ENCODE data around the gene AGER. TPM values are rescaled to one million over a fixed set of nuclear protein-coding genes. Genes with fewer than 3 reads are reported as not detected.

Gene AGER
- total RNA-seq, 1 donor from 2014 or later, result 4.1 TPM

GRCh38 chr6:32200711-32201475 is 16.8 kb upstream of the AGER start:
- Mint-ChIP-seq H3K4me3 (ENCODE audit: unreplicated experiment) (no peak overlapping the region), H3K36me3 (ENCODE audit: unreplicated experiment) (no peaks in the 10 kb centered on the region), H3K27ac (ENCODE audit: unreplicated experiment) (no peak overlapping the region), H3K9me3 (ENCODE audit: unreplicated experiment) (no peaks in the 10 kb centered on the region), H3K4me1 (ENCODE audit: unreplicated experiment) (peaks cover 17% of the 10 kb centered on the region), H3K27me3 (ENCODE audit: unreplicated experiment) (peaks cover 8% of the 10 kb centered on the region)
- TF ChIP-seq CTCF (IDR thresholded peaks at IDR 0.05), result no peak
- no peak for DNase-seq (ENCODE audit: extremely low spot score, unreplicated experiment)

GRCh38 chr6:32198866-32199265 is 14.8 kb upstream of the AGER start:
- Mint-ChIP-seq H3K9me3 (ENCODE audit: unreplicated experiment) (no peaks in the 10 kb centered on the region), H3K27ac (ENCODE audit: unreplicated experiment) (no peak overlapping the region), H3K4me3 (ENCODE audit: unreplicated experiment) (no peak overlapping the region), H3K4me1 (ENCODE audit: unreplicated experiment) (peaks cover 25% of the 10 kb centered on the region), H3K27me3 (ENCODE audit: unreplicated experiment) (no peaks in the 10 kb centered on the region), H3K36me3 (ENCODE audit: unreplicated experiment) (no peaks in the 10 kb centered on the region)
- no peak for TF ChIP-seq CTCF (IDR thresholded peaks at IDR 0.05)
- DNase-seq (ENCODE audit: extremely low spot score, unreplicated experiment), result no peak

GRCh38 chr6:32198345-32198696 is 14.3 kb upstream of the AGER start:
- Mint-ChIP-seq H3K27ac (ENCODE audit: unreplicated experiment) (no peak overlapping the region), H3K4me1 (ENCODE audit: unreplicated experiment) (peaks cover 23% of the 10 kb centered on the region), H3K36me3 (ENCODE audit: unreplicated experiment) (no peaks in the 10 kb centered on the region), H3K9me3 (ENCODE audit: unreplicated experiment) (no peaks in the 10 kb centered on the region), H3K4me3 (ENCODE audit: unreplicated experiment) (no peak overlapping the region), H3K27me3 (ENCODE audit: unreplicated experiment) (no peaks in the 10 kb centered on the region)
- no peak for TF ChIP-seq CTCF (IDR thresholded peaks at IDR 0.05)
- DNase-seq (ENCODE audit: extremely low spot score, unreplicated experiment), result no peak

GRCh38 chr6:32196682-32197616 is 12.9 kb upstream of the AGER start:
- Mint-ChIP-seq H3K4me1 (ENCODE audit: unreplicated experiment) (peaks cover 26% of the 10 kb centered on the region), H3K27ac (ENCODE audit: unreplicated experiment) (peak overlapping the region; percentile 100), H3K27me3 (ENCODE audit: unreplicated experiment) (no peaks in the 10 kb centered on the region), H3K36me3 (ENCODE audit: unreplicated experiment) (no peaks in the 10 kb centered on the region), H3K9me3 (ENCODE audit: unreplicated experiment) (no peaks in the 10 kb centered on the region), H3K4me3 (ENCODE audit: unreplicated experiment) (peak overlapping the region; percentile 96)
- DNase-seq (ENCODE audit: extremely low spot score, unreplicated experiment), result no peak
- TF ChIP-seq CTCF (IDR thresholded peaks at IDR 0.05), result no peak

All from osteocyte (in vitro differentiated cells).